ENCODE measurements around the gene RGS1.

DNA sequence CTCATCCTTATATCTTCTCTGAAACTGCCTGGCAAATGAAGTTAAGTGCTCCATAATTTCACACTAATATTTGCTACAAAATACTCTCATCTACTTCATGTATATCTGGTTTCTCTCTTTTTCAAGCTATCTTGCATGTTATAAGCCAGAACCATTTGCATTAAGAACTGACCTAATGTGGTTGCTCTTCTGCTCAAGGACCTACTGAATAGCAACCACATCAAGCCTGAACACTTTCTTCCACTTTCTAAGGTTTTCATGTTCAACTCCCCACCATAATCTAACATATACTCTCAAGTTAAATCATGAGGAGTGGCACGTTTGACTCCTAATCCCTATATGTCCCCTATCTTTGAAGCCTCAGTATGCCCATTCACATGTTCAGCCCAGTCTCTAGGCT is 27.2 kb downstream of the RGS1 start:
- TF ChIP-seq CTCF (IDR thresholded peaks at IDR 0.05) (no peak), POLR2AphosphoS5 (IDR thresholded peaks at IDR 0.05) (no peak)
